GM21423 (cell line): ENCODE measurements around the gene AGTRAP.
A peak's percentile ranks its signal among the peaks of the same experiment; 100 is the strongest.

Experiments used
- ATAC-seq: cut with Tn5 transposase; IDR thresholded peaks from one replicate; pipeline ENCODE4 v1.9.1; 2021; ENCODE audit warnings: mild to moderate bottlenecking, moderate library complexity; ENCODE audit not compliant: unreplicated experiment

Gene AGTRAP

DNA sequence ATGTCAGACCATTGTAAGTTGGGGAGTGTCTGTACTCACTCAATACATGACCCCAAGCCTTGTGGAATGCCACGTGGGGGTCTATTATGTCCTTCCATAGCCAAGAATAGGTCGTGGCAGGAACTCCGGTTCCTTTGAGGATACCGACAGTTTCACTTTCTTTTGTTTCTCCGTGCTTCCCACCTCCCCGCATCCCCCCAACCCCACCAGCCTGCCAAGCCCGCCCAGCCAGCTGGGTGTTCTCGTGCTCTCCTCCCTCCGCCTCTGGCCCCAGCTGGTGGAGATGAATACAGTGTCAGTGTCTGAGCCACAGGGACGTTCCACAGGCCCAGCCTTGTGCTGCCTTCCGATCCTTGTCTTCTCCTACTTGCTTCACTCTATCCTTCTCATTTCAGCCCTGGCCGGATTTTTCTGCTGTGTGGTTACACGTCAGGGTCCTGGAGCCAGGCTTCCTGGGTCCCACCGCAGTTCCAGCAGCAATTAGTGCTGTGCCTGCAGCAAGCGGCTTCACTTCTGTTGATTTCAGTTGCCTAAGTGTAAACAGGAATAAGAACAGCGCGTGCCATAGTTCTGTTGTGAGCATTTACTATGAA, 4.1 kb upstream of the AGTRAP start:
- ATAC-seq, result no peak

- no peak for ATAC-seq
These were observed 2.6 kb upstream of the AGTRAP start for GRCh38 chr1:11733306-11733705.

GRCh38 chr1:11735531-11735853, 444 bp upstream of the AGTRAP start:
- ATAC-seq, result no peak

DNA sequence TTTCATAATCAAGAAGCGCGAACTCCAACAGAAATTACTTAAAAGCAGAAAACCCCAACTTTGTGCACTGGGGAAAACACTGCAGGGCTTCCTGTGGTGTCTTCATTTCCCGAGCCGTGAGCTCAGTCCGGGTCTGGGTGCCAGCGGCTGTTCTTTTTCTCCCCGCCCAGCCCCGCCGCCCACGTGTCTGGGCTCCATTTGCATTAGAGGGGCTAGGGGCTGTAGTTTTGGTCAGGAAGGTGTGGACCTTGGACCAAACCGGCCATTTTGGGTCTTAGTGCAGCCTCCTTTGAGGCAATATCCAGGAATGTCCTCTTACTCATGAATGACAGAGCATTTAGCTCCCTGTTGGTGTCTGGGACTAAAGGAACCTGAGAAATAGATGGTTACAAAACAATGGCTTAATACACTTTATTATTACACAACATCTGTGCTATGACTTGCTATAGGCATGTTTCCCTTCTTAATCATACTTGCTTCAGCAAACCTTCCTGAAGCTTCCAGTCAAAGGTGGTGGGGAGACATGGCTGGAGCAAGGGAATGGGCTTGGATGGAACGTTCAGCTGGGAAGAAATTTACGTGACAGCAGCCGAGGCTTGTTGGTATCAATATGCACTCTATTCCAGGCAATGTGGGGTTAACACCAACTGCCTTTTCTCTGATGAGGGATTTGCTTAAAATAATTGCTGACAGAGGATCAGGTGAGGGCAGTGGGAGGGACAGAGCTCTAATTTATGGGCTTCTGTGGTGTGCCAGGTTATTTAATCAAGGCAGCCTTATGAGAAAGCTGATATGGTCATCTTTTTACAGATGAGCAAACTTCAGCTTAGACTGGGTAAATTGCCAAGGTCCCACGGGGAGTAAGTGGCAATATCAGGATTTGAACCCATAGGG, 1.1 kb downstream of the AGTRAP start:
- ATAC-seq, result no peak

DNA sequence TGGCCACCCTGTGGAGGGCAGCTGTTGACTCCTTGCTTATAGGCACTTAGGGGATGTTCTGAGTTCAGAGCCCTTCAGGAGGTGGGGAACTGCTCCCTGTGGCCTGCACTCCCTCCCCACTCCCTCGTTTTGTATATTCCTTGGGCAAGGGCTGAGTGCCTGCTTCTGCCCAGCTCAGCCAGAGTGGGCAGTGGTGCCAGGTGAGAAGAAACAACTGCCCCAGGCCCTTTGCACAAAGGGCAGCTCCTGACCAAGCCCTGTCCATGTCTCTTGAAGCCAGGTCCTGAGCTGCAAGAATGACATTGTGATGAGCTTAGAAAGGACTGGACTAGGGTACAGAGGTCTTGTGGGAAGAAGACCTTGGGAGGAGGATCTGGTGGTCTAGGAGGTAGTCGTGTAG, 2.2 kb downstream of the AGTRAP start:
- ATAC-seq, result no peak

- no peak for ATAC-seq
These were observed 2.8 kb downstream of the AGTRAP start for GRCh38 chr1:11738783-11739182.

GRCh38 chr1:11740258-11741192, 4.6 kb downstream of the AGTRAP start:
- no peak for ATAC-seq

DNA sequence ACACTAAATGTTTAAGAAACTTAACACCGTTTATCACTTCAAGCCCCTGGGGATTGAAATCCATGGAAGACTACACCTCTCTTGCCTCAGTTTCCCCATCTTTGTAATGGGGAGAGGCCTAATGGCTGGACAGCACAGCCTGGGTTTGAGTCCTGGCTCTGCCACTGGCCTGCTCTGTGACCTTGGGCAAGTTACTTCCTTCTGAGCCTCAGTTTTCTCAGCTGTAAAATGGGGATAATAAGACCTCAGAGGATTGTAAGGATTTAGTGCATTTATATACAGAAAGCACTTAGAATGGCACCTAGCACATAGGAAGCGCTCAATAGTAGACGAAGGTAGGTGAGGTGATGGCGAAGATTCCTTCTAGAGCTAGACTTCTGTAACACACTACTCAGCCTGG, 5.5 kb downstream of the AGTRAP start:
- ATAC-seq, result no peak

DNA sequence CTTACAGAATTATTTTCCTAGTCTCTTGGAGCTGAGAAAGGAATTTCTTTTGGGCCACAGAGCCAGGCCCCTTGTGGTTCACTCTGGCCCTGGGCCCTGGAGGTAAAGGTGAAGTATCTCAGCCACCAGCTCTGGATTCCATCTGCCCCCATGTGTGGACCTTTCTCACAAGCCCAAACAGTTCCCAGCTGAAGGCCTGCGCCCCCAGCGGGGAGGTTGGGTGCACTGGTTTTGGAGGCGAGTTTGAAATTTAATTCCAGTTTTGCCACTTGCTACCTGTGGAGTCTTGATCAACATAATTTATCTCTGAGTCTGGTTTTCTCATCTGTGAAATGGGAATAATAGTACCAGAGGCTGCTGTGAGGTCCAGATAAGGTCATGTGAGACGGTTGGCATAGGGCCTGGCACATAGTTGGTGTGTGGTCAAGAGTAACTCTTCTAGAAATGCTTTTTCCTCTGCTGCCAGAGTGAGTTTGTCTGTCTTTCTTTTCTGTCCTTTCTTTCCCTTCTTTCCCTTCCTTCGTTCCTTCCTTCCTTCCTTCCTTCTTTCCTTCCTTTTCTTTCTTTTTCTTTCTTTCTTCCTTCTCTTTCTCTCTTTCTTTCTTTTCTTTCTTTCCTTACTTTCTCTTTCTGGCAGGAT, 6.1 kb downstream of the AGTRAP start:
- no peak for ATAC-seq

DNA sequence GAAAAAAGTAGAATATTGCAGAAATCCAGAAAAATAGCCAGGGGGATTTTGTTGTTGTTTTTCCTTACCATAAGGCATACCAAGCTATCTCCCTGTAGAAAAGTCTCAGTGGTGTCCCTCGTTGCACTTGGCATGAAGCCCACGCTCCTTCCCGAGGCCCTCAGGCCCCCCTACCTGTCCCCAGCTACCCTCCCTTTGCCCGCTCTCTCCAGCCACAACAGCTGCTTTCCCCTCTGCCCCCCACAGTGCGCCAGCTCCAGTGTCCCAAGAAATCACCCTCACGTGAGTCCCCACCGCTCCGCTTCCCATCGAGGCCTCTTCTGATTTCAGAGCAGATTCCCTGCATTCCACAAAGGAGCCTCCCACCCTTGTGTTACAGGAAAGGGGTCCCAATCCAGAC, 8.4 kb downstream of the AGTRAP start:
- ATAC-seq, result no peak

DNA sequence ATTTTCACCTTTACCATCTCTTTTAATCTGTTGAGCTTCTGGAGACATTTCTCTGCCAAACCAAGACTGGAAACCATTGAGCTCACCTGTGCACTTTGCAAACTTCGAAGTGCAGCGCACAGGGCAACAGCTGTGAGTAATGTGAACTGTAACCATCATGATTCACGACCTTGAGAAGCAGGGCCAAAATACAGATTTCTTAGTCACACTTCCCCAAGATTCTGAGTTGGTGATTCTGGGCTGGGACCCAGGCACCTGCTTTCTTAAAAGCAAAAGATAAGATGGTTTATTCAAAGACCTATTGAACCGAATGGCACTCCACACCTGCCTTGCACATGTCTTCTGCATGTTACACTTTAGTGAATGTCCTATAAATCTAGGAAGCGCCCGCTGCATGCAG, 10.2 kb downstream of the AGTRAP start:
- no peak for ATAC-seq

GRCh38 chr1:11746795-11747487, 11.0 kb downstream of the AGTRAP start:
- no peak for ATAC-seq

DNA sequence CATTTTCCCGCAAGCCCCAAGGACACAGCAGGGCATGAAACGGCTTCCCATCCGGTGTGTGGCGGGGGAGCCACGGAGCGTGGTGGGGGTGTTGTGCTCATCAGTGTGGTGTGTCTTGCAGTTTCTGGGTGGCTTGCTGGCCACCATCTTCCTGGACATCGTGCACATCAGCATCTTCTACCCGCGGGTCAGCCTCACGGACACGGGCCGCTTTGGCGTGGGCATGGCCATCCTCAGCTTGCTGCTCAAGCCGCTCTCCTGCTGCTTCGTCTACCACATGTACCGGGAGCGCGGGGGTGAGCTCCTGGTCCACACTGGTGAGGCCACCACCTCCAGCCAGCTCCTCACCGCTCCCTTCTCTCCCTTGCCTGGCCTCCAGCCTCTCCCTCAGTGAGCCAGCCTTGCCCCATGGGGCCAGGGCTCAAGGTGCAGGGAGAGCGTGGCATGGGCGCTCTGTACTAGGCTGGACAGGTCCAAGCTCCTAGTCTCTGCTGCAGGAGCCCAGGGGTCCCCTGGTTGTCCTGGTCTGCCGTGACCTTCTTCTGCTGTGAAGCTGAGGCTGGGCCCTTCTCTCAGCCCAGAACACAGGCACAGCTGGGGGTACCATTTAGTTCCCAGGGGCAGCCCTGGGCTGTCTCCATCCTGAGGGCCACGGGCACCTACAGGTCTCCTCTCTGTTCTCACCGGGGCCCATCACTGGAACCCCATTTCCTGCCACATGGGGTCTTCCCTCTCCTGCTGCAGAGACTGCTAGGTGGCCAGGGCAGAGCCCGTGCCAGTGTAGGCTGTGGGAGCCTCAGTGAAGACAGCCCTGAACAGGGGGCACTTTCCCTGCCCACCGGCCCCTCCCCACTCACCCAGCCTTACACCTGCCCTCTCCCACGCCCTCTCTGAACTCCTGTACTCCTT, 12.6 kb downstream of the AGTRAP start:
- ATAC-seq, result no peak

- peak; percentile 69 for ATAC-seq
These were observed 13.3 kb downstream of the AGTRAP start for GRCh38 chr1:11749203-11749689.

DNA sequence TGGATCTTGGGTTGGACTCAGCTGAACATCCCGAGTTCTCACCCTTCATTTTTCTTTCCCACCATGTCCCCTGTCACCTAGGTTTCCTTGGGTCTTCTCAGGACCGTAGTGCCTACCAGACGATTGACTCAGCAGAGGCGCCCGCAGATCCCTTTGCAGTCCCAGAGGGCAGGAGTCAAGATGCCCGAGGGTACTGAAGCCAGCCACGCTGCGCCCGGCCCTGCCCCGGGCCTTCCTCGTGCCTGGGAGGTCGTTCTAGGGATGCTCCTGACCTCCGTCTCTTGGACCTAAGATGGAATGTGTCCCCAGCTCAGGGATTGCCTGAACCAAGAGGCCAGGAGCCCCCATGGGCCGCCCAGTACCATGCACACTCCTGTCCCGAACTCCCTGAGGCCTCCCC, 14.1 kb downstream of the AGTRAP start:
- ATAC-seq, result no peak

DNA sequence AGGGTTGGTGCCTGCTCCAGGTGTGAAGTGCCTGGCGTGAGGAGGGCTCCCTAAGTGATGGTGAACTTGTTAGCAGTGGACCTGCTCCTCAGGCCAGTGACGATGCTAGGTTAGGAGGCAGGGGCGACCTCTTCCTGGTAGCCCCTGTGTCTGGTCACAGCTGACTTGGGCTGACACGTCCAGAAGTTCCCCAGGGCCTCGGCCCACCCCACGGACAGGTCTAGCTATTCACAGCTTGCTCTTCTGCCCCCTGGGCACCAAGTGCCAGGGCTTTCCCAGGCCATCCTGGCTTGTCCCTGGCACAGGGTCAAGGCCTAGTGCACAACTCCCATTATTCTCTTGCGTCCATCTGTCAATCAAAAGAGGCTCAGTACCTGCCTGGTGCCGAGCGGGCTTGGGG, 15.2 kb downstream of the AGTRAP start:
- ATAC-seq, result no peak

GRCh38 chr1:11752359-11753088, 16.6 kb downstream of the AGTRAP start:
- ATAC-seq, result no peak

DNA sequence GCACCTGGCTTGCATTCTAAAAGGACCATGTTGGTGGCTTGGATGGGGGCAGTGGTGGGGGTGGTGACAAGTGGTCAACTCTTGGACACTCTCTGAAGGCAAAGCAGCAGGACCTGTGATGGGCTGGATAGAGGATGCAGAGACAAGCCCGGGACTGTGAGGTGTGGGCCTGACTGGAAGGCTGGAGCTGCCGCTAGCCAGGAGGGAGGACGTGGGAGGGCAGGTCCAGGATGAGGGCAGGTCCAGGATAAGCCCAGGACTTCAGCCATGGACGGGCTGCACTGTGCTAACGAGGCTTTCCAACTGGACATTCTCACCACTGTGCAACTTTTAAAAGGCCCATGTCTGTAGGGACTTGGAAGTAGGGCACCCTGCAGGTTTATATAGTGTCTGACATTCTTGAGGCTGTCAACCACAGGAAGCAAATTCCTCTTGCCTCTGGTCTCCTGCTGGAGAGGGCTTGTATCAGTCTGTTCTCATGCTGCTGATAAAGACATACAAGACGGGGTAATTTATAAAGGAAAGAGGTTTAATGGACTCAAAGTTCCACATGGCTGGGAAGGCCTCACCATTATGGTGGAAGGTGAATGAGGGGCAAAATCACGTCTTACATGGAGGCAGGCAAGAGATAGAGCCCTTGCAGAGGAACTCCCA, 17.7 kb downstream of the AGTRAP start:
- no peak for ATAC-seq
